Measurements from ENCODE around the gene TAS2R31.

The TAS2R31 gene

GRCh38 chr12:10998204-10998603 lies 33.0 kb downstream of the TAS2R31 start, which contains the start of gene TAS2R20:
TAS2R20 (minus strand) TSS chr12:10998304; CDS start chr12:10997875, 429 bp downstream.
- no peak for DNase-seq (ENCODE audit: low read depth)

GRCh38 chr12:10994307-10994706 lies 36.9 kb downstream of the TAS2R31 start:
- DNase-seq (ENCODE audit: low read depth) = no peak

- no peak for DNase-seq (ENCODE audit: low read depth)
Measured at GRCh38 chr12:10989107-10989506, 42.1 kb downstream of the TAS2R31 start.

- DNase-seq (ENCODE audit: low read depth) = no peak
Measured at GRCh38 chr12:10986812-10987211, 44.4 kb downstream of the TAS2R31 start, which contains the start of gene TAS2R50. TAS2R50 (minus strand) TSS chr12:10986912; CDS start chr12:10986860, 52 bp downstream.

GRCh38 chr12:10982244-10982643 lies 49.0 kb downstream of the TAS2R31 start:
- DNase-seq (ENCODE audit: low read depth) = no peak

Measured in stimulated activated CD4-positive, alpha-beta T cell treated with anti-CD3 and anti-CD28 coated beads, Interleukin-2, amount 100 ng/mL, for 4 hours (primary cell).